OCI-LY7 (cell line): ENCODE data around the gene KIF15.

Experiments used
- EZH2phosphoT487 ChIP-seq: fragments of 200-600 bp; sonication (generic); IDR thresholded peaks from 2 replicates; pipeline ENCODE4 v1.6.1; 2018; ENCODE audit warnings: low read depth, borderline replicate concordance, mild to moderate bottlenecking, mixed run types, antibody characterized with exemption, low read length, moderate library complexity, mixed read lengths
- TF ChIP-seq, protein P1 (sequence below): fragments of 200-600 bp; sonication (generic); conservative IDR thresholded peaks from 2 replicates; pipeline ENCODE4 v1.5.1; 2014; ENCODE audit warnings: mild to moderate bottlenecking, antibody characterized with exemption, low read length, moderate library complexity, mixed read lengths

GRCh38 chr3:44782891-44783290 lies 21.3 kb downstream of the KIF15 start:
- TF ChIP-seq, protein P1, sequence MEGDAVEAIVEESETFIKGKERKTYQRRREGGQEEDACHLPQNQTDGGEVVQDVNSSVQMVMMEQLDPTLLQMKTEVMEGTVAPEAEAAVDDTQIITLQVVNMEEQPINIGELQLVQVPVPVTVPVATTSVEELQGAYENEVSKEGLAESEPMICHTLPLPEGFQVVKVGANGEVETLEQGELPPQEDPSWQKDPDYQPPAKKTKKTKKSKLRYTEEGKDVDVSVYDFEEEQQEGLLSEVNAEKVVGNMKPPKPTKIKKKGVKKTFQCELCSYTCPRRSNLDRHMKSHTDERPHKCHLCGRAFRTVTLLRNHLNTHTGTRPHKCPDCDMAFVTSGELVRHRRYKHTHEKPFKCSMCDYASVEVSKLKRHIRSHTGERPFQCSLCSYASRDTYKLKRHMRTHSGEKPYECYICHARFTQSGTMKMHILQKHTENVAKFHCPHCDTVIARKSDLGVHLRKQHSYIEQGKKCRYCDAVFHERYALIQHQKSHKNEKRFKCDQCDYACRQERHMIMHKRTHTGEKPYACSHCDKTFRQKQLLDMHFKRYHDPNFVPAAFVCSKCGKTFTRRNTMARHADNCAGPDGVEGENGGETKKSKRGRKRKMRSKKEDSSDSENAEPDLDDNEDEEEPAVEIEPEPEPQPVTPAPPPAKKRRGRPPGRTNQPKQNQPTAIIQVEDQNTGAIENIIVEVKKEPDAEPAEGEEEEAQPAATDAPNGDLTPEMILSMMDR = no peak
- TF ChIP-seq EZH2phosphoT487 = no peak
